HG02798 (cell line): ENCODE measurements around the gene SLC4A9.
"Not testable (repeated sequence)": the region's sequence is repeated elsewhere in the genome, so short reads cannot be mapped to it uniquely, and the experiment has no call there.

Experiments used
- ATAC-seq: cut with Tn5 transposase; IDR thresholded peaks from one replicate; pipeline ENCODE4 v1.9.1; 2021; ENCODE audit warnings: mild to moderate bottlenecking; ENCODE audit not compliant: unreplicated experiment, poor library complexity

SLC4A9 gene

DNA sequence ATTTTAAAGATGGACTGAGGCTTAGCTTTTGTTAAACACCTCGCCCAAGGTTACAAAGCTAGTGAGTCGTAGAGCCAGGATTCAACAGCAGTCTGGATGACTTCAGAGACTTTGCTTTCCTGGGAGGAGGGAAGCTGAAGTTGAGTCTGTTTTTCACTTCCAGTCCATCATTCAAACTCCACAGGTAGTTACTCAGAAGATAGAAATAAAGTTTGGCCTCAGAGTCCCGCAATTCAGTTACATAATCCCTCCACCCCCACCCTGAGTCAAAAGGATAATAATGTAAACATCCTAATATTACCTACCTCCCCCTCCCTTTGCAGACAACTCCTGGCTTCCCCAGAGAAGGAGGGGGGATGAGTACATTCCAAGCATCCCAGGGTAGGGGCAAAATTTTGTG, 21.7 kb upstream of the SLC4A9 start:
- ATAC-seq: no peak

DNA sequence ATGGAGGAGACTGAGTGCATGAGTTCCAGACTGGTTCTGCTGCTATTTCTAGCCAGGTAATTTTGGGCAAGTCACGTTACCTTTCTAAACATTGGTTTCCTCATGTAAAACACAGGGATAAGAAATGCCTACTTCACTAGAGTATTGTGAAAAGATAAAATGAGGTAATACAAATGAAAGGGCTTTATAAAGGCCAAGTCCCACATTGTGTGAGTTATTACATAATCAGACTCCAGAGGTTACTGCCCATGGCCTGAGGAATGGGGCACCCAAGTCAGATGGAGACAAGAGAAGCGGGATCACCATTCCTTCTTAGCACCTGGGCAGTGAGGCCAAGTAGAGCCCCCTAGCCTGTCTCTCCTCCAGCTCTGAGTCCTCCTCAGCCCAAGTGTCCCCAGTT, 21.1 kb upstream of the SLC4A9 start:
- ATAC-seq: no peak

DNA sequence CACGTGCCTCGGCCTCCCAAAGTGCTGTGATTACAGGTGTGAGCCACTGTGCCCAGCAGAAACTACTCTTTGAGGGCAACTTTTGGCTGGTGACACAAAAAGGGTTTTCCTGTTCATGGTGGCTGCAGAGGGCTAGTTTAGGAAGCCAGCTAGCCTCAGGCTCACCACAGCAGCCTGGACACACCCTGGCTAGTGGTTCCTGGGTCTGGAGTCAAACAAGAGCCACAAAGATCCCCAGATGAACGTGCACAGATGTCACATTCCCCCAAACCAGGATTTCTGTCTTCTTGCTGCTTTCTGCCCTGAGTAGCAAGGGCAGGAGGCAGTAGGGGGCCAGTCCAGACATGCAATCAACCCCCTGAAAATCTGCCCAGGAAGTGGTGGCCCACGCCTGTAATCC, 20.4 kb upstream of the SLC4A9 start:
- ATAC-seq: no peak

DNA sequence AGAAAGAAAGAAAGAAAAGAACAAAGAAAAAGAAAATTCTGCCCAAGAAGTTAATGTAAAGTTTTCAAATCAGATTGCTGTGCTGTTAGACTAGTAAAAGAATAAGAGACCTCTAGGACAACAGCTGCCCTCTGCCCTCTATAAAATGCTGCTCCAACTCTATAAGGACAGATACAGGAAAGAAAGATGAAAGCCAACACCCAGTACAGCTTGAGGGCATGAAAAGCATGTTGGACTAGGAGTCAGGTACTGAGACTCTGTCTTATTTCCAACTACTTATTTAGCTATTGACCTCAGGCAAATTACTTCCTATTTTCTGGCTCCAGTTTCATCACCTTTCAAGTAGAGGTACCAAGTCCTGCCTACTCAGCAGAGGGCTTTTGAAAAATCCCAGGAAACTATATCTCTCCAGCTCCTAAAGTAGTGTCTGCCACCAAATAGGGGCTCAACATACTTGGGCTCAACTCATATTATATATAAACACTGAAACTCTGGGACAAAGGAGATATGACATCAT, 19.3 kb upstream of the SLC4A9 start:
- ATAC-seq: no peak

DNA sequence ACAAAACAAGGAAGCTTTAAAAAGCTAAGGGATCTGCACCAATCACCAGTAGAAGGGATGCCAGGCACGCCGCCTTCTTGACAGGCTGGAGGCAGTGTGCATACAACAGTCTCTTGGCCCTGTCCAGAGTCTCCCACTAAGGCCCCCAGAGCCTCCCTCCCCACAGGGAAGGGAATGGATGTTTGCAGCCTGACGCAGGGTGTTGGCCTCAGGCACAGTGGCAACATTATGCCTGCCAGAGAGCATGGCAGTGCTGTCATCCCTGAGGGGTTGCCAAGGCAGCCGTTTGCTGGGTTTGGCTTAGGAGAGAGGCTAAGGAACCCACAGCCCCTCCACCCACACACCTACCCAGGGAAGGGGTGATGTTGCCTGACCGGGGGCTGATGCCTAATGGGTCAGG, 18.4 kb upstream of the SLC4A9 start:
- no peak for ATAC-seq

DNA sequence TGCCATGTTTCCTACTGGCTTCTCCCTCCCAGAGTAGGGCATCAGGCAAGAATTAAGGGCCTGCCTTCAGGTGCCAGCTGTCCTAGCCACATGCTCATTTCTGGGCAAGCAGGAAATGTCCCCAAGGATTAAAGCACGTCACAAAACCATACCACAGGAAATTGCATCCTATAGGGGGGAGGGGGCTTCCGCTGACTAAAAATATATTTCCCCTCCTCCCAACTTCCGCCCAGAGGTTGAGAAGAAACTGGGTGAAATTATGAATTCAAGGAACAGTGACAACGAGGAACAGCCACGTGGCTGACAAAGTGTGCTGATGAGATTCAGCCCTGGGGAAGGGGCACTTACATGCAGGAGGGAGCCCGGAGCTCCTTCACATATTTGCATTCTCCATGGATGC, 17.7 kb upstream of the SLC4A9 start:
- no peak for ATAC-seq

DNA sequence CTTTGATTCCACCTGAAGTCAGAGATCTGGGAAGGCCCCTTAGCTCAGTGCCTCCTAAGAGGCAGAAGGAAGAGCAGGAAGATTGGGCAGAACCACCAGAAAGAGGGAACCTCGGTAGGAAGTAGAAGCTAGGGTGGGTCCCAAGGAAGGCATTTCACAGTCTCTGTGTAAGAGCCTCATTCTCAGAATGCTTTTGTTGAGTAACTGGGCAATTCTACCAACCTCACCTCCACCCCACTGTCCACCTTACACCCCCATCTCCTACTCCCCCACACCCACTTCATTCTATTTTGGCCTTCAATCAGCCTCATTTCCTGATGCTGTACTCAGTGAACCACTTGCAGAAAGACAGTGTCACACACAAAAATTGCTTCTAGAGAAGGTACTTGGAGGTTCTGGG, 17.1 kb upstream of the SLC4A9 start:
- no peak for ATAC-seq

DNA sequence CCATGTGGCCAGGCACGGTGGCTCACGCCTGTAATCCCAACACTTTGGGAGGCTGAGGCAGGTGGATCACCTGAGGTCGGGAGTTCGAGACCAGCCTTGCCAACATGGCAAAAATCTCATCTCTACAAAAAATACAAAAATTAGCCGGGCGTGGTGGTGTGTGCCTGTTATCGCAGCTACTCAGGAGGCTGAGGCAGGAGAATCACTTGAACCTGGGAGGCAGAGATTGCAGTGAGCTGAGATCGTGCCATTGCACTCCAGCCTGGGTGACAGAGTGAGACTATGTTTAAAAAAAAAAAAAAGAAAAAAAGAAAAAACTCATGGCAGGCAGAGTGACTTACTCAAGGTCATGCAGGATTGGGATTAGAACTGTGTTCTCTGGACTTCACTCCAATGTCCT, 16.1 kb upstream of the SLC4A9 start:
- ATAC-seq: not testable (repeated sequence)

DNA sequence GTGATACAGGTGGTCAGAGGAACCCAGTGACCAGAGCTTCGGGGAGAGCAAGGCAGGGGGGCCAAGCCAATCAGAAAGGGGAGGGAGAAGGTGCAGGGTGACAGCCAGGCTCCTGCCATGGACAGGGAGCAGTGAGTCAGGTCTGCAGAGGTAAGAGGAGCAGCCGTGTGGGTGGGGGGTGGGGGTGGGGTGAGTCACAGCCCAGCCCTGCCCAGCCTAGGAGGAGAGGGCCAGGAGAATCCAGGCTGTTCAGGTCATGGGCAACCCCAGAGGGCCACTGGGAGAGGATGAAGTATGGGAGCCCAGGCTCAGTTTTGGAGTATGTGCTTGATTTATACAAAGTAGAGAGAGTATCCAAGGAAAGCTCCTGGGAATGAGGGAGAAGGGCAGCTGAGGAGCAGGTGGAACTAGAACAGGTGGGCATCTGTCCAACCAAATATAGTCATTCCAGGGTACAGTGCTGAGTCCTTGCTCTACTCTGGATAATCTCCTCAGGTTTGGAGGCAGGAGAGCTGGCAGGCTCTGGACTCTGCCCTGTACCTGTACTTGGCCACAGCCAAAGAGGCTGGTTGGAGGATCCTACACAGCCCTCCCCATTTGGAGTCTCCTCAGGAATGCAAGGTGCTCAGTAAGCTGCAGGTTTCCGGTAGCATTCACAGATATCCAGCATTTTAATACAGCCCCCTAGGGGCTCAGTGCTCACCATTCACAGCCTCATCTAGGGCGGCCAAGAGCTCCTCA, 15.1 kb upstream of the SLC4A9 start:
- ATAC-seq: no peak

DNA sequence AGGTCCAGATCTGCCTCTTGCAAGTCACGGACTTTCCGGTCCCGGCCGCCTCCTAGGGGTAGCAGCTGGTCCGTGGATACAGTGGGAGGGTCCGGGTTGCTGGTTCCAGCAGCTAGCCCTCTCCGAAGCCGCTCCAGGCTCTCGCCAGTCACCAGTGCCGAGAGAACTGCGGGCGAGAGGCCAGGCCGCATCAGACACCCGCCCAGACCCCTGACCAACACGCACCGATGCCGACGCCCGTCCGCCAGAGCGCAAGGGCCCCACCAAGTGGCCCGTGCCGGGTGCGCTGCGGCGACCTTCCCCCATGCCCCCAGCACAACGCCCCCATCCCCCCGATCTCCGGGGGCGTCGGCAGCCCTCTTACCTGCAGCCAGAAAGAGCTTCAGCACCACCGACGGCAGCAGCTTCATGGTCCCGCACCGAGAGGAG, 14.1 kb upstream of the SLC4A9 start:
- peak; percentile 6 for ATAC-seq

DNA sequence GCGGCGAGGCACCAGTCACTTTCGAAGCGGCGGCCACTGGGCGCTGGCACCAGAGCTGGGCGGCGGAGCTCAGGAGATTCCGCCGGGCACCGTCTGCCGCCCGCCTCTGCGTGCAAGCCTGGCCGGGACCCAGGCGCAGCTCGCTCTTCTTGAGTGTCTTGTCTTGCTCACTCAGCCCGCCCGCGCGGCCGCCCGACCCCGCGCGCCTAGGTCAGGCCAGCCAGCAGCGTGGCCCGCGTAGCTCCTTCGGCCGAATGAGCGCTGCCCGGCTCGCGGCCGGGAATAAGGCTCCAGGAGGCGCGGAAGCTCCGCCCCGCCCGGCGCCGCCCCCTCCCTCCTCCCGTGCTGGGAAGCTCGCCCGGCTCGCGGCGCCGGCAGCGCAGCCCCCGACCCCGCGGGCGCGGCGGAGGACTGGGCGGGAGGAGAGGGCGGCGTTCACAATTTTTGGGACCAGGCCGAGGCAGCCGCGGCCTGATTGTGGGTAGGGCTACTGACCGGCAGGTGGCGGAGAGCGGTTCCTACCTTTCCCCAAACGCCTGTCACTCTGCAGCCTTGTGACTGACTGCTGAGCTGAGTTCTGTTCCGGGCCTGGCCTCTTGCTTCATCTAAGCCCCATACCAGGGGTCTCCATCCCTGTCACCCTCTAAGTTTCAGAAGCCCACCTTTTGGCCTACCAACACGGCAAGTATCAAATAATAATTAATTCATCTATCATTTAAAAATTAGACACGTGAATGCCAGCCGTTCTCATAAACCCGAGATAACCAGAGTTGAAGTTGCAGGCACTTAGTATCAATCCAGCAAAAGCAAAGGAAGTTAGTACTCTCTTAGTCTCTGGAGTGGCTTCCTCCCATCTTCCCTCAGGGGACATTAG, 13.4 kb upstream of the SLC4A9 start, which contains the start of gene HBEGF:
Gene HBEGF (minus strand): TSS at position 256 of the 874 bp plus-strand sequence. CDS start 275 bp downstream, outside the sequence.
- peak; percentile 73 for ATAC-seq

DNA sequence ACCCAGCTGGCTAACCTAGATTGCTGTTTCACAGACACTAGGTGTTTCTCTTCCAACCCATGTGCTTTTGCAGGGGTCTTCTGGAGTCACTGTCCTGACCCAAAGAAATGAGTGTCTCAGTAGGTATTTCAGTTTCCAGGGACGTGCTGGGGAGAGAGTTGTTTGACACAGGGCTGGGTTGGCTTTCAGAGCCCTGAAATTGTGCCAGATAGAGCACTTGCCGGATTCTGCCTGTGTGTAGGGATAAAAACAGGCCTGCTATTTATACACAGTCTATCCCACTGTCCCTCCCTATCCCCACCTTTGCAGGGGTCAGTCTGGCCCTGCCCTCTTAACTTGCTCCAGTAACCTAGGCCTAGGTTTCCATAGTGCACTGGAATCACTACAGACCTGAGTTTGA, 12.6 kb upstream of the SLC4A9 start:
- no peak for ATAC-seq

DNA sequence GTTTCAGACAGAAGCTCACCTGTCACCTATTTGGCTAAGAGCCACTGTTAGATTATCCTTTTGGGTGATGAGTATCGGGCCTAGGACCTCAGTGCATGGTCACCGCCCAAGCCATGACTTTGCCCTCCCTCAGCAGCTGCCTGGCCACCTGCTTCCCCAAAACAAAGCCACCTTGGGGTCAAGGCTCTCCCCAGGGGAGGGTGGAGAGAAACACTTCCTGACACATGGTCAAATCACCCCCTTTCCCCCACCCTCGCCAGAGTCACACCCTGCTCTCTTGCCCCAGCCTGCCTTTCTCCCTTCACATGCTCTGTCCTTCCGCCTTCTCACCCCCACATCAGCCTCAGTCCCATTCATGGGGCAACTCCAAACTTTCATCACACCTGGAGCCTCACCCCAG, 11.9 kb upstream of the SLC4A9 start:
- ATAC-seq: no peak

DNA sequence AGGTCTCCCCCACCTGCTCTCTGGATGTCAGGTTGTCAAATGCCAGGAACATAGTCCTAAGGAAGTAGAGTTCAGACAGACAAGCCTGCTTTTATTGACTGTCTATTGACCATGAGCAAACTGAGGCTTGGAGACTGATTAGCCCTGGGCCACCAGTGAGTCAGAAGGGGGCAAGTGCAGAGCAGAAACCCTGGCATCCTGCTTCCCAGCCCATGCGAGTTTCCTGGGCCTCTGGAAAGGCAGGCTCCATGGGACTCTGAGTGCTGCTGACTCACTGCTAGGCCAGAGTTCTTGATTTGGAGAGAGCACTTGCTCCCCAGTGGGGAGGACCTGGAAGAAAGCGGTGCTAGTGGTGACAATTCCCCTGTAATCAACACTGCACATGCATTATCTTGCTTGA, 10.8 kb upstream of the SLC4A9 start:
- no peak for ATAC-seq

DNA sequence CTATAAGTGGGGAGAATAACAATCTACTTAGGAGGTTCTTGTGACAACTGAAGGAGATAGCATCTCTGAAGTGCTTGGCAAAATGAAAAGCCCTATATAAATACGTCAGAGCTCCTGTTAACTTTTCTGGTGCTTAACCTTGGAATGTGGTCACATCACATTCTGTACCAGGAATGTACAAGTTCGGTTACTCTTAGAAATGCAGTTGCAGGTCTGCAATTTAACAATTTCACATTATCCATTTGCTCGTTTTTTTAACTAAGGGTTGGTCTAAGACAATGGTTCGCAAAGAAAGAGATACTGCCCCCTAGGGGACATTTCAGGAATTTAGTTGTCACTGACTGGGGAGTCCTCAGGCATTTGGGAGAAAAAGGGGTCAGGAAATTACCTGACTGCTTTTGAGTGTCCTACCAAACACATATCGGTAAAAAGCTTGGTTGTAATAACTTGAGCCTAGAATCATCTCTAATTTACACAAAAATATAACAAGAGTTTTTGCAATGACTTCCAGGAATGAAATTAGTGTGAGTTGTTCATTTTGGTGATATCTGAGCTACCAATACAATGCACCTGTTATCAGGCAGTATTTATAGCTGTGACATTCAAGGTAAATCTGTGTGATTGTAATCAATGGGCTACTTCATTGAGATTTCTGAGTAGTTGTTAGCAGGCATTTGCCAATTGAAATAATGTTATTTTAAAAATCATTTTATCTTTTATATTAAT, 8.2 kb upstream of the SLC4A9 start:
- no peak for ATAC-seq

DNA sequence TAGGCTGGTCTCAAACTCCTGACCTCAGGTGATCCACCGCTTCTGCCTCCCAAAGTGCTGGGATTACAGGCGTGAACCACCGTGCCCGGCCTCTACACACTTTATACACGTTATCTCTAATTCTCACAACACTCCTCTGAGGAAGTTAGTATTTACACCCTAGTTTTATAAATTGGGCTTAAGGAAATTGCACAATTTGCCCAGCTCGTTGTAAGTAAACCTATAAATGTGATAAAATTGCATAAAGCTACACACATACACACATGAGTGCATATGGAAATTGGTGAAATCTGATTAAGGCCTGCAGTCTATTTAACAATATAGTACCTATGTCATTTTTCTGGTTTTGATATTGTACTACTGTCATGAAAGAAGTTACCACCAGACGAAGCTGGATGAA, 4.4 kb upstream of the SLC4A9 start:
- ATAC-seq: no peak

DNA sequence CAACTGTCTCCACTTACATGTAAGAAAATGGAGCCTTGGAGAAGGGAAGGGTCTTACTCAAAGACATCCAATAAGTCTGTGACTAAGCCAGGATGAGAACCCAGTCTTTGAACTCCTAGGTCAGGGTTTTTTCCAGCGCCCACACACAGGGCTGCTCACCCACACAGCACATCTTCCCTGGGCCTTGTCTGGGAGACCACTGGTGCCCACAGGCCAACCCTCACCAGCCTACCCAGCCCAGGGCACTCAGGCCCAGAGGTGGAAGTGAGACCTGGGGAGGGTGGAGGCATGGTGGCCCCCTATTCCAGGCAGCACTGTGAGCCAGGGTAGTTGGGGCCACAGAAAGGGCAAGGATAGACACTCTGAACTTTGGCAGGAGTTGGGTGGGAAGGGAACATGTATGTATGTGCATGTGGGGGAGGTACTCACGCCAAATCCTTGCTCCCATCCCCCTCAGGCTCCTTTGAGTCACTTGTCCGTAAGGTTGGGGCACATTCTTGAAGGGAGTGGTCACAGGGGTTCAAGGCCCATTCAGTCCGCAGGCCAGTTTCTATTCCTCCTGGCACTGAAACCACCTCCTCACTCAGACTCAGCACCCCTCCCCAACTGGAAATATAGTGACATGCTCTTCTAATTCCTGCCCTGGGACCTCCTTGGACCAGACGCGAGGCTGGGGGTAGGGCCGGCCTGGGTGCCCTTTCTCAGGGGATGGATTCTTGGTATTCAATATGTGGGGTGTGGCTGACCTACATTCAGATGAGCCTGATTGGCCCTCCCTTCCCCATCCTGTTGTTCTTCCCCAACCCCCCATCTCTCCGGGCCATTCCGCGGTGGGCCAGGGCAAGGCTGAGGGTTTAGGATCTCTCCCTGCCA, 2.9 kb upstream of the SLC4A9 start:
- peak; percentile 20 for ATAC-seq

DNA sequence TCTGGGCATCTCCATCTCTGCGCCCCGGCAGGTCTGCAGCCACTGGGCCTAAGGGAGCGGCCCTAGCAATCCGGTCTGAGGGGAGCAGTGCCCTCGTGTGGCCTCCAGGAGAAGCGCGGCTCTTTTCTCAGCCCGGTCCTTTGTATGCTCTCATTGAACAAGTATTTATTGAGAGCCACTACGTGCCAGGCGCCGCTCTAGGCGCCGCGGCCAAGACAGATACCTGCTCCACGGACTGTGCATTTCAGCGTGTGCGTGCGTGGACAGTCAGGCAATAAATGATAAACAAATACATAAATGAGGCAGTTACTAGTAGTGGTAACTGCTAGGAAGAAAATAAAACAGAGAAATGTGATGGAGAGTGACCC, 2.3 kb upstream of the SLC4A9 start:
- ATAC-seq: peak; percentile 93

DNA sequence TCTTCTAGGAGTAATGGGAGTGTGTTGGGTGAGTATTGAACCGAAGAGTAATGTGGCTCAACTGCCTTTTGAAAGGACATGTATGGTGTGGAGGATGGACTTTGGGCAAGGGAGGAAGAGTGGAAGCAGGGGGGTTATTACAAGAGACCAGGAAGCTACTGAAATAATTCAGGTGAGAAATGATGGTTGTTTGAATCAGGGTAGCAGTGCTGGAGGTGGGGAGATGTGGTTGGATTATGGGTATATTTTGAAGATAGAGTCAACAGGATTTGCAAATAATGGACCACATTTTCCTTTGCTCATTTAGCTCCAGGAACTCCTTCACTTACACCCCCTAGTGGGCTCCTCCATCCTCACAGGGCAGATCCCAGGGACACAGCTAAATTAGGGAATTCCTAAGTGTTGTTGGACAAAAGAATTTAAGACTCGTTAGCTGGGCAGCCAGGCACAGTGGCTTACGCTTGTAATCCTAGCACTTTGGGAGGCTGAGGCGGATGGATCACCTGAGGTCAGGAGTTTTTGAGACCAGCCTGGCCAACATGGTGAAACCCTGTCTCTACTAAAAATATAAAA, 1.2 kb upstream of the SLC4A9 start:
- no peak for ATAC-seq
